ENCODE results near the gene ZC3H18.

The ZC3H18 gene

DNA sequence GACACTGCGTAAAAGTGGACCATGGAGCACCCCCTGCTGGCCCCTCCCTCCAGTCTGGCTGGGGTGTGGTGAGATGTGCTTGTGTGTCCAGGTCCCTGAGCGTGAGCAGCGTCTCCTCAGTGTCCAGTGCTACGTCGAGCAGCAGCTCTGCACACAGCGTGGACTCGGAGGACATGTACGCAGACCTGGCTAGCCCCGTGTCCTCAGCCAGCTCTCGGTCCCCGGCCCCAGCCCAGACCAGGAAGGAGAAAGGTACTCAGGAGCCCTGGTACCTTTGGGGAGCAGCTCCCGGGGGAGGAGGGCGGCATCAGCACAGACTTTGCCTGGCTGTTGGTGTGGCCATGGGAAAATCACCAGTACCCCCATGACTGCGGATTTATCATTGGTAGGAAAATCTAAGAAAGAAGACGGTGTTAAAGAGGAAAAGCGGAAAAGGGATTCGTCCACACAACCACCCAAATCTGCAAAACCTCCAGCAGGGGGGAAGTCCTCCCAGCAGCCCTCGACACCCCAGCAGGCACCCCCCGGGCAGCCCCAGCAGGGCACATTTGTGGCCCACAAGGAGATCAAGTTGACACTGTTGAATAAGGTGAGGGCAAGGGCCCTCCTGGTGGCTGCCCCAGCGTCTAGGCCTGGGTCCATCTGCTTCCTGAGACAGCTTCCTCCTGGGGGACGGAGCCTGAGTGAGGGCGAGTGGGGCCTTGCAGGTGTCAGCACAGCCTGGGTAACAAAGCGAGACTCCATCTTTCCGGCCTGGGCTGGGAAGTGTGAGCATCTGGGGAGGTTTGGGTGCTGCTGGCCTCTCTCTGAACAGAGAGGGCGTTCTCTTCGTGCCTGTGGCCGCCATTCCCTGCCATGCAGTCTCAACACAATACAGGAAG is 57.6 kb downstream of the ZC3H18 start:
- H3K9ac ChIP-seq (ENCODE audit: low read length): no peak overlapping the region

DNA sequence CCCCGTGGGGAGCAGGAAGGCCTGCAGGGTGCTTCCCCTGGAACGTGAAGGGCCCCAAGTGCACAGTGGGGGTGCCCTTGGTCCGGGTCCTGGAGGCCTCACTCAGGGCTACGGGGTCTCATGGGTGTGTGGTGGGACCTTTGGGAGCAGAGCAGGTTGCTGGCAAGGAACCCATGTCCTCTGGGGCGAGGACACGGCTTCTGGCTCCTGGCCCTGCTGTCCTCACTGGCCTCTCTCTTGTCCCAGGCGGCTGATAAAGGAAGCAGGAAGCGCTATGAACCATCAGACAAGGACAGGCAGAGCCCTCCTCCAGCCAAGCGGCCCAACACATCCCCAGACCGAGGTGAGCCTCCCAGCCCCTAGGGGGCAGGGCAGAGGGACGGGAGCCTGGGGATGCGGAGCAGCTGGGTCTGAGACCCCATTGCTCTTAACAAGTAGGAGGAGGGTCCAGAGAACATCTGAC is 58.3 kb downstream of the ZC3H18 start:
- Histone ChIP-seq H3K9ac (ENCODE audit: low read length) (no peak overlapping the region), H3K4me2 (ENCODE audit: low read depth, low read length) (no peak overlapping the region), H3K27ac (ENCODE audit: low read length) (no peak overlapping the region)

More for the DNA sequence above, 57.6 kb downstream of the ZC3H18 start:
- Histone ChIP-seq H4K20me1 (ENCODE audit: insufficient read depth, low read length) (no peaks in the 10 kb centered on the region), H3K4me3 (ENCODE audit: low read length) (no peak overlapping the region), H3K4me2 (ENCODE audit: low read depth, low read length) (no peak overlapping the region), H3K27ac (ENCODE audit: low read length) (no peak overlapping the region), H3K9me3 (replicated peaks; ENCODE audit: insufficient read depth, low read length) (no peaks in the 10 kb centered on the region), H3K27me3 (replicated peaks; ENCODE audit: insufficient read depth, low read length) (no peaks in the 10 kb centered on the region), H3K79me2 (ENCODE audit: low read length) (no peaks in the 10 kb centered on the region), H3K4me1 (ENCODE audit: low read length) (no peaks in the 10 kb centered on the region), H3K36me3 (replicated peaks; ENCODE audit: insufficient read depth, low read length) (no peaks in the 10 kb centered on the region), H2AFZ (ENCODE audit: low read length) (no peak overlapping the region), H3K9me2 (replicated peaks; ENCODE audit: insufficient read depth, low read length) (no peaks in the 10 kb centered on the region), H3F3A (ENCODE audit: insufficient read depth, low read length) (no peaks in the 10 kb centered on the region)
- DNase-seq: no peak
- TF ChIP-seq, protein P1, sequence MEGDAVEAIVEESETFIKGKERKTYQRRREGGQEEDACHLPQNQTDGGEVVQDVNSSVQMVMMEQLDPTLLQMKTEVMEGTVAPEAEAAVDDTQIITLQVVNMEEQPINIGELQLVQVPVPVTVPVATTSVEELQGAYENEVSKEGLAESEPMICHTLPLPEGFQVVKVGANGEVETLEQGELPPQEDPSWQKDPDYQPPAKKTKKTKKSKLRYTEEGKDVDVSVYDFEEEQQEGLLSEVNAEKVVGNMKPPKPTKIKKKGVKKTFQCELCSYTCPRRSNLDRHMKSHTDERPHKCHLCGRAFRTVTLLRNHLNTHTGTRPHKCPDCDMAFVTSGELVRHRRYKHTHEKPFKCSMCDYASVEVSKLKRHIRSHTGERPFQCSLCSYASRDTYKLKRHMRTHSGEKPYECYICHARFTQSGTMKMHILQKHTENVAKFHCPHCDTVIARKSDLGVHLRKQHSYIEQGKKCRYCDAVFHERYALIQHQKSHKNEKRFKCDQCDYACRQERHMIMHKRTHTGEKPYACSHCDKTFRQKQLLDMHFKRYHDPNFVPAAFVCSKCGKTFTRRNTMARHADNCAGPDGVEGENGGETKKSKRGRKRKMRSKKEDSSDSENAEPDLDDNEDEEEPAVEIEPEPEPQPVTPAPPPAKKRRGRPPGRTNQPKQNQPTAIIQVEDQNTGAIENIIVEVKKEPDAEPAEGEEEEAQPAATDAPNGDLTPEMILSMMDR (IDR thresholded peaks at IDR 0.05; ENCODE audit: low read length): no peak
- TF ChIP-seq EZH2 (optimal IDR thresholded peaks at IDR 0.05; ENCODE audit: low read depth, low read length): no peak
- no peak for TF ChIP-seq EZH2phosphoT487 (IDR thresholded peaks at IDR 0.05; ENCODE audit: low read length)

GRCh38 chr16:88629835-88630234 is 59.6 kb downstream of the ZC3H18 start:
- Histone ChIP-seq H3F3A (ENCODE audit: insufficient read depth, low read length) (peaks cover 8% of the 10 kb centered on the region; the same call in 1 of the 2 replicates), H3K9me3 (replicated peaks; ENCODE audit: insufficient read depth, low read length) (no peaks in the 10 kb centered on the region), H3K4me1 (ENCODE audit: low read length) (0 out of 2 replicates have a peak, but pooled peaks cover 3% of the 10 kb centered on the region), H4K20me1 (ENCODE audit: insufficient read depth, low read length) (no peaks in the 10 kb centered on the region), H3K79me2 (ENCODE audit: low read length) (no peaks in the 10 kb centered on the region), H3K4me3 (ENCODE audit: low read length) (no peak overlapping the region), H3K9ac (ENCODE audit: low read length) (no peak overlapping the region), H3K36me3 (replicated peaks; ENCODE audit: insufficient read depth, low read length) (no peaks in the 10 kb centered on the region), H3K27ac (ENCODE audit: low read length) (no peak overlapping the region), H3K9me2 (replicated peaks; ENCODE audit: insufficient read depth, low read length) (no peaks in the 10 kb centered on the region), H3K27me3 (replicated peaks; ENCODE audit: insufficient read depth, low read length) (no peaks in the 10 kb centered on the region), H3K4me2 (ENCODE audit: low read depth, low read length) (no peak overlapping the region), H2AFZ (ENCODE audit: low read length) (no peak overlapping the region)
- DNase-seq: no peak
- TF ChIP-seq, protein P1 (IDR thresholded peaks at IDR 0.05; ENCODE audit: low read length): no peak

More for the DNA sequence above, 58.3 kb downstream of the ZC3H18 start:
- Histone ChIP-seq H3K4me3 (ENCODE audit: low read length) (no peak overlapping the region), H3F3A (ENCODE audit: insufficient read depth, low read length) (peaks cover 5% of the 10 kb centered on the region; the same call in 1 of the 2 replicates), H3K27me3 (replicated peaks; ENCODE audit: insufficient read depth, low read length) (no peaks in the 10 kb centered on the region), H3K9me3 (replicated peaks; ENCODE audit: insufficient read depth, low read length) (no peaks in the 10 kb centered on the region), H3K79me2 (ENCODE audit: low read length) (no peaks in the 10 kb centered on the region), H3K36me3 (replicated peaks; ENCODE audit: insufficient read depth, low read length) (no peaks in the 10 kb centered on the region), H4K20me1 (ENCODE audit: insufficient read depth, low read length) (no peaks in the 10 kb centered on the region), H3K9me2 (replicated peaks; ENCODE audit: insufficient read depth, low read length) (no peaks in the 10 kb centered on the region), H3K4me1 (ENCODE audit: low read length) (0 out of 2 replicates have a peak, but pooled peaks cover 3% of the 10 kb centered on the region), H2AFZ (ENCODE audit: low read length) (no peak overlapping the region)
- no peak for DNase-seq
- TF ChIP-seq, protein P1 (IDR thresholded peaks at IDR 0.05; ENCODE audit: low read length): peak; percentile 9; the same call in 1 of the 2 replicates
- no peak for TF ChIP-seq EZH2phosphoT487 (IDR thresholded peaks at IDR 0.05; ENCODE audit: low read length)
- no peak for TF ChIP-seq EZH2 (optimal IDR thresholded peaks at IDR 0.05; ENCODE audit: low read depth, low read length)

Data from MM.1S (cell line).